D721Med (cell line): ENCODE results near the gene SAMD4A.

Experiments used
- DNase-seq: peaks from one replicate; pipeline ENCODE4 v3.0.0; 2011; ENCODE audit warnings: low spot score; ENCODE audit not compliant: insufficient read length
- FAIRE-seq: peaks from 2 replicates; lab custom pipeline; 2011; peaks lifted over from hg19 to GRCh38; lab: Jason Lieb, UNC
- TF ChIP-seq, protein P1 (sequence below): IDR thresholded peaks from 2 replicates; pipeline ENCODE4 v1.5.1; 2012; ENCODE audit warnings: mild to moderate bottlenecking, control low read depth; ENCODE audit not compliant: insufficient read depth; ENCODE audit errors: missing control alignments

SAMD4A gene

GRCh38 chr14:54564868-54565784 lies 1.8 kb upstream of the SAMD4A start:
- TF ChIP-seq, protein P1, sequence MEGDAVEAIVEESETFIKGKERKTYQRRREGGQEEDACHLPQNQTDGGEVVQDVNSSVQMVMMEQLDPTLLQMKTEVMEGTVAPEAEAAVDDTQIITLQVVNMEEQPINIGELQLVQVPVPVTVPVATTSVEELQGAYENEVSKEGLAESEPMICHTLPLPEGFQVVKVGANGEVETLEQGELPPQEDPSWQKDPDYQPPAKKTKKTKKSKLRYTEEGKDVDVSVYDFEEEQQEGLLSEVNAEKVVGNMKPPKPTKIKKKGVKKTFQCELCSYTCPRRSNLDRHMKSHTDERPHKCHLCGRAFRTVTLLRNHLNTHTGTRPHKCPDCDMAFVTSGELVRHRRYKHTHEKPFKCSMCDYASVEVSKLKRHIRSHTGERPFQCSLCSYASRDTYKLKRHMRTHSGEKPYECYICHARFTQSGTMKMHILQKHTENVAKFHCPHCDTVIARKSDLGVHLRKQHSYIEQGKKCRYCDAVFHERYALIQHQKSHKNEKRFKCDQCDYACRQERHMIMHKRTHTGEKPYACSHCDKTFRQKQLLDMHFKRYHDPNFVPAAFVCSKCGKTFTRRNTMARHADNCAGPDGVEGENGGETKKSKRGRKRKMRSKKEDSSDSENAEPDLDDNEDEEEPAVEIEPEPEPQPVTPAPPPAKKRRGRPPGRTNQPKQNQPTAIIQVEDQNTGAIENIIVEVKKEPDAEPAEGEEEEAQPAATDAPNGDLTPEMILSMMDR, result no peak
- peak; percentile 35 for DNase-seq
- no peak for FAIRE-seq

DNA sequence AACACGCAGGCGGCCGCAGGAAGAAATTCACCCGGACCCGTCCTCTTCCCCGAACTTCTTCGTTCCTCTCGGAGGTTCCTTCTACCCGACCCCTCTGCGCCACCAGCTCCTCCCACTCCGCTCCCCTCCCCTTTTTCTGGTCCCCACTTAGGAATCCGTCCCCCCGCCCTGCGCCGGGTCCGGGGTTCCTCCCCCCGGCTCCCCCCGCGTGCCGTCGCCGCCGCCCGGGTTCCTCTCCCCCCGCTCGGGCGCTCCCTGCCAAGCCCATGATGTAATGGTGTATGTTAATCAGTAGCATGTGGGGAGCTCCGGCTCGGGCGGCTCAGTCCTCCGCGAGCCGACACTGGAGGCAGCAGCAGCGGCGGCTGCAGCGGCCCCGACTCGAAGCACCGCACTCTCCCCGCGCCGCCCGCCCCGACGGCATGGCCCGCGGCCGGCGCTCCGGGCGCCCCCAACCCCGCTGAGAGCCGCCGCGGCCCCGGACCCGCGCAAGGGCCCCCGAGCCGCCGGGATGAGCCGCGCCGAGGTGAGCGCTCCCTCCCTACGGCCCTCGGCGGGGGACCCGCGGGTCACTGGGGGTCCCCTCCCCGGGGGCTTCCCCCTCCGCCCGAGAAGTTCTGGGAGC lies 1.0 kb upstream of the SAMD4A start:
- TF ChIP-seq, protein P1, result no peak
- FAIRE-seq (no peak), DNase-seq (peak; percentile 58)

GRCh38 chr14:54567224-54567638 lies 303 bp downstream of the SAMD4A start:
- no peak for FAIRE-seq
- TF ChIP-seq, protein P1, result no peak

DNA sequence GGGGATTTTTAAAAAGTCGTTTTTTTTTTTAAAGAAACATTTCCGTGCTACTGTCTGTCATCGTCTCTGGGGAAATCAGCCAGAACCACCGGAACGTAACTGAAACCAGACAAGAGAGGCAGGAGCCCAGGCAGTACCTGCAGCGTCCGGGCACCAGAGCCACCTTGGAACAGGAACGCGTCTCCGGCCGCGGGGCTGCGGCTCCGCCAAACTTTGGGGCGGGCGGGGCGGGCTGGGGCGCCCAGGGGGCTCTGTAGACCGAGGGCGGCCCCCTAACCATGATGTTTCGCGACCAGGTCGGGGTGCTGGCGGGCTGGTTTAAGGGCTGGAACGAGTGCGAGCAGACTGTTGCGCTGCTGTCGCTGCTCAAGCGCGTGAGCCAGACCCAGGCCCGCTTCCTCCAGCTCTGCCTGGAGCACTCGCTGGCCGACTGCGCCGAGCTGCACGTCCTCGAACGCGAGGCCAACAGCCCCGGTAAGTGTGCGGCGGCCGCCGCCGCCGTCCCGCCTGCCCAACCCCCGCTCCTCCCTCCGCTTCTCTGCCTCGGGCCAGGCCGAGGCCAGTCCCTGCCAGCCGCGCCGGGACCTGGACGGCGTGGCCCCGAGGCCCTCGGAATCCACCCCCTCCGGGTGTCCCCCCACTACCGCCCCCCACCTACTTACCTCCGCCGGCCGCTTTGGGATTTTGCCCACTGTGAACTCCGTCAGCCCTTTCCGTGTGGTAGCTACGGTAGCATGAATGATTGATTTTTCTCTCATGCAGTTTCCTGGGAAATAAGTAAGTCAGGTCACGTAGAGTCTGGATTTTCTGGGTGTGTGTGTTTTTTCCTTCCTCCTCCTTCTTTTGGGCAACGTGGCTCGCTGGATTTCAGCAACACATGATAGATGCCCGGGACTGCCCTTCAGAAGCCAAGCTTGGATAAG lies 972 bp downstream of the SAMD4A start:
- no peak for FAIRE-seq
- TF ChIP-seq, protein P1, result no peak
- DNase-seq, result no peak

More at GRCh38 chr14:54567224-54567638, 303 bp downstream of the SAMD4A start:
- DNase-seq, result no peak

- no peak for FAIRE-seq
- TF ChIP-seq, protein P1, result no peak
- DNase-seq, result no peak
These were observed 2.1 kb downstream of the SAMD4A start for GRCh38 chr14:54568821-54569595.

DNA sequence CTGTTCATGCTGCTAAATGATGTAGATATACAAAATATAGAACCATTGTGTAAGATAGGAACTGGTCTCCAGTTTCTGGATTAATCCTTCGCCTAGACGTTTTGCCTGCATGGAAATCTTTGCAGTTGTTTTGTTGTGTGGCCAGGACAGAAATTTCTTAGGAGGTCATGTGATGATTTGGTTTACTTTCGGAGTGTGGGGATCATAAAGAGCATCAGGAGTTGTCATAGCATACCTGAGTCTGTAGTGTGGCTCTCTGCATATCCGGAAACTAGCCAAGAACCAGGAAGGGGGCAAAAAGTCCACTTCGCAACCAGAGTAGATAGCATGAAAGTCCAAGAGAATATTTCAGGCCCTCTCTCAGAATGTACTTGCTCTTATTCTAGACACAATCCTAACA lies 3.1 kb downstream of the SAMD4A start:
- no peak for DNase-seq
- TF ChIP-seq, protein P1, result no peak
- FAIRE-seq, result no peak
